Activated CD8-positive, alpha-beta memory T cell treated with anti-CD3 and anti-CD28 coated beads for 1 hour (primary cell): ENCODE results near the gene EFCC1.
A peak's percentile ranks its signal among the peaks of the same experiment; 100 is the strongest.

ENCODE experiments used
- DNase-seq, 2 donors: peaks; one replicate each; pipeline ENCODE4 v3.0.0-alpha.2; 2020; ENCODE audit warnings: low read depth in 1 of 2; ENCODE audit errors: extremely low read depth in 1 of 2

The EFCC1 gene

GRCh38 chr3:128994581-128995546, 6.2 kb upstream of the EFCC1 start:
- no peak for DNase-seq

- no peak for DNase-seq
Measured at GRCh38 chr3:128995737-128996136, 5.4 kb upstream of the EFCC1 start.

GRCh38 chr3:128996200-128996599, 4.9 kb upstream of the EFCC1 start:
- no peak for DNase-seq

DNA sequence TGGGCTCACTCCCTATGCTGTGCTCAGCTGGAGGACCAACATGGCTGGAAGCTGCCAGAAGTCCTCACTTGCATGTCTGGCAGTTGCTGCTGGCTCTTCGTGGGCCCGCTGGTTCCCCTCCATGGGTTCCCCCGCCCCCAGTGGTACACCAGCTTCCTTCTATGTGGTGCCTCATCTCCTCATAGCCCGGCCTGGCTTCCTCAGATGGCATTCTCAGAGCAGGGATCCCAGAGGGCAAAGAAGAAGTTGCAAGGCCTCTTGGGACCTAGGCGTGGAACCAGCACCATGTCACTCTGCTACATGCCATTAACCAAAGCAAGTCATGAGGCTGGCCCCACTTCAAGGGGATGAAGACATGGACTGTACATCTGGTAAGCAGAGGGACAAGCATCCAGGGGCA, 4.4 kb upstream of the EFCC1 start:
- DNase-seq, result no peak

DNA sequence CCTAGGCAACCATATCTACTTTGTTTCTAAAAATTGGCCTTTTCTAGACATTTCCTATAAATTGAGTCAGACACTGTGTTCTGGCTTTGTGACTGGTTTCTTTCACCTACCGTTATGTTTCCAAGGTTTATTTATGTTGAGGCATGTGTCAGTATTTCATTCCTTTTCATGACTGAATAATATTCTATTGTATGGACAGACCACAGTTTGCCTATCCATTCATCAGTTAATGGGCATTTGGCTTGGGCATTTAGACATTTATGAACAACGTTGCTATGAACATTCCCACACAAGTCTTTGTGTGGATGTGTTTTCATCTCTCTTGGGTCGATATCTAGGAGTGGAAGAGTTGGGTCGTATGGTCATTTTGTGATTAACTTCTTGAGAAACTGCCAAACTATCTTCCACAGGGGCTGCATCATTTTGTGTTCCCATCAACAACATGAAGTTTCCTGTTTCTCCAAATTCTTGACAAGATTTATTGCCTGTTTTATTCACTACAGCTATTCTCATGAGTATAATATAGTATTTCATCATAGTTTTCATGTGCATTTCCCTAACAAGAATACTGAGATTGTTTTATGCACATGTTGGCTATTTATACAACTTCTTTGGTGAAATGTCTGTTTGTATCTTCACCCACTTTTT, 3.5 kb upstream of the EFCC1 start:
- no peak for DNase-seq

- DNase-seq, result no peak
Measured at GRCh38 chr3:128998561-128998960, 2.5 kb upstream of the EFCC1 start.

DNA sequence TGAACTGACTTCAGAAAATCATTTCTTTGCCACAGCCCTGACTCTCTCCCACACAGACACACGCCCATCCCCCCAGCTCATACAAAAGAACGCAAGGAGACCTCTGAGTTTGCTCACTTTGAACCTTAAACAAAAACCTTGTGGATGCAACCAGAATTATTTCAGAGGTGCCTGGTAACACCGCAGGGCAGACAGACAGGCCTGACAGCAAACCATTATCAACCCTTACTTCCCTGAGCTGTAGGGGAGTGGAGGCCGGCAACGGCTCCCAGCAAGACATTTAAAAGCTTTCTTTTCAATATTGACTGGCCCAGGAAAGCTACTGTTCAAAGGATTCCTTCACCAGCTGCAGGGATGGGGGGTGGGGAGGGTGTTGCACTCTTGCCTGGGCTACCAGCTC, 2.0 kb upstream of the EFCC1 start:
- no peak for DNase-seq

- no peak for DNase-seq
Measured at GRCh38 chr3:129000742-129001100, 383 bp upstream of the EFCC1 start.

DNA sequence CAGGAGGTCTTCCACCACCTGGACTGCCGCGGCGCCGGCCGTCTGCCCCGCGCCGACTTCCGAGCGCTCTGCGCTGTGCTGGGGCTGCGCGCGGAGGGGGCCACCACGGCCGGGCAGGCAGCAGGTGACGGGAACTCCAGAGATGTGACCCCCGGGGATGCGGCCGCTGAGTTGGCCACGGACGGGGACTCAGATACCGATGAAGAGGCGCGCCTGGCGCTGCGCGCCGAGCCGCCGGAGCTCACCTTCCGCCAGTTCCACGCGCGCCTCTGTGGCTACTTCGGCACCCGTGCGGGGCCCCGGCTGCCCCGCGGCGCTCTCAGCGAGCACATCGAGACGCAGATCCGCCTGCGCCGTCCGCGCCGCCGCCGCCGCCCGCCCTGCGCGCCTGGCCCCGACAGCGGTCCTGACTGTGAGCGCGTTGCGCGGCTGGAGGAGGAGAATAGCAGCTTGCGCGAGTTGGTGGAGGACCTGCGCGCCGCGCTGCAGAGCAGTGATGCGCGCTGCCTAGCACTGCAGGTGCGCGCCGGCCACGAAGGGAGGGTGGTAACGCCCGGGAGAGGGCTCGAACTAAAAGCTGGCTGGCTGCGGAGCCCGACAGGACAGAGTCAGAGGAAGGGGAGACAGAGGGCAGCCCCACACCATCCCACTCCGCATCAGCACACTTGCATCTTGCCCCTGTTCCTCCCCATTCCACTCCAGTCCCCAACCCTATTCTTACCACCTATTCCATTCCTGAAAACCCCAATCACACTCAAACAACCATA, 885 bp downstream of the EFCC1 start:
- DNase-seq, result no peak

DNA sequence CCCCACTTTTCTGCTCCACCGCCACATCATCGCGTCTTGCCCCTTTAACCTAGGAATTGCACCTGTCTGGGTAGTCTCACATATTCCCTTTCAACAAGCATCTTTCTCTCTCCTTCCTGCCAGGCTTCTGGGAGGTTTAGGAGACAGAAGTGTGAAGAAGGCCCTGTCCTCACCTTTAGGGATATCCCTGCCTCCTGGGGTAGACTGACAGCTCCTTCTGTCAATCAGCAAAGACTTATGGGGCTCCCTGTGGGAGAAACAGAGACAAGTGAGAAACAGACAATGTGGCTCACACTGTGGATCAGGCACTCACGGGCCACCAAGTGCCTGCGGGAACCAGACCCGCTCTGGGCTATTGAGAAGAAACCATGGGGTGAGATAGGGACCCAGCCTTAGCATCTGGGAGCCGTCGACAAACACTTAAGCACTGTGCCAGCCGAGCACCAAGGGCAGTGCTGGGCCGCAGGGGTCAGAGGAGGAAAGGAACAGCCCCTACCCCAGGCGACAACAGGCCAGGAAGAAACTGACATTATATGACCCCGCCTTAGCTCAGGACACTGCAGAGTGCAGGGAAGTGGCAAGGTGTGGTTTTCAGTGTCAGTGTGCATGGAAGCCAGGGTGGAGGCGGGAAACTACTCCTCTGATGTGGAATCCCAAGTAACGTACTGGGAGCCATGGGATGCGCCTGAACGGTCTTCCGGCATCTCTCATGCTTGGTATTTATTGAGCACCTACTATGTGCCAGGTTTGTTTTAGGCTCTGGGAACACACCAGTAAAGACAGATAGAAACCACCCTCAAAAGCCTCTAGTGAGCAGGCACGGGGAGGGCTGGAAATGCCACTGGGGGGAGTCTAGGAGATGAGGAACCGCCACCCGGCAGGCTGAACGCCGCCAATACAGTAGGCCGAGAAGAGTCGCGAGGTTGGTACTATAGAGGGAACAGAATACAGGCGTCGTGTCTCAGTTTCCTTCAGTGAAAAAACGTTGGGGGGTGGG, 1.8 kb downstream of the EFCC1 start:
- DNase-seq, result no peak

- peak in 1 of 2 donors; percentile 29 for DNase-seq
Measured at GRCh38 chr3:129003578-129004112, 2.5 kb downstream of the EFCC1 start.

- DNase-seq, result no peak
Measured at GRCh38 chr3:129004639-129005295, 3.7 kb downstream of the EFCC1 start.

DNA sequence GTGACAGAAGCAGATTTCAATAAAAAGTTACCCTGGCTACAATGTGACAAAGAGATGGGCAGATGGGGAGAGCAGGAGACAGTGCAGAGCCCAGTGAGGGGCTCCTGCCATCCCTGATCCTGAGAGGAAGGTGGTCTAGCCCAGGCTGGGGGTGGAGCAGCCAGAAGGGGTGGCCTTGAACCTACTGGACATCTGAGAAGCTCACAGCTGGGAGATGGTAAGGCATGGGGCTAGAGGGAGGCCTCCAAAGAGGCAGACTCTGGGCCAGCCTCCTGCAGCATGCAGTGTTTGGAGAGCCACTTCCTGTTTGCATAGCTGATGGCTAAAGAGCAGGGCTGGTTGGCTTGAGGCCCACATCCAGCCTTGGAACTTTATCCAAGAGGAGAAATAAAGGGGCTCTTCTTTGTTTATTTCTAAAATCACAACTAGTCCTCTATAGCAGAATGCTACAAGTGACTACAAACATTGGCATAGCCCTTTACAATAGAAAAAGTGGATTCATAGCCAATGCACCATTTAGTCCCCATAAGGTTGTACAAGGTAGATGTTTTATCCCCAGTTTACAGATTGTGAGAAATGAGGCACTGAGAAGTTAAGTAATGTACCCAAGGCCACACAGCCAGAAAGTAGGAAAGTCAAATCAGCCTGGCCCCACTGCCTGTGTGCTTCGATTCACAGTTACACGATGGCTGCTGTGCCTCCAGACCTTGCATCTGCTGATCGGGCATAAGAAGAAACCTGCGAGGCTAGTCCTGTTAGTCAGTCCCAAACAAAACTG, 4.6 kb downstream of the EFCC1 start:
- no peak for DNase-seq

- DNase-seq, result no peak
Measured at GRCh38 chr3:129006864-129007263, 5.8 kb downstream of the EFCC1 start.

DNA sequence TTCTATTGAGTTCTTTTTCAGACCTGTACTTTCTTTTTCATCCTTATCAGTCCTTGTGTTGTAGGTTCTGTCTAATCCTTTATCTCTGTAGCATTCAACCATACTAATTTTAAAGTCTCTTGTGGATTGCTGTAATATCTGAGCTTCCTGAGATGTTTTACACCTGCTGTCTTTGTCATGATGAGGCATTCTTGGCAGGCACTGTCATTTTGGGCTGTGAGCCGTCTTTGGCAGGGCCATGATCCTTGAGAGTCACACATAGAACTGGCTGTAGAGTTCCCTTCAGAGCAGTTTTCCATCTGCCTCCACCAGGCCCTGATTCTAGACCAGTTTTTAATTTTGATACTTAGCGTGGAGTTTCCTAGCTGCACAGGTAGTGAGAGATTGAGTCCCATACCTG, 6.7 kb downstream of the EFCC1 start:
- DNase-seq, result no peak

- DNase-seq, result no peak
Measured at GRCh38 chr3:129009266-129009665, 8.2 kb downstream of the EFCC1 start.

DNA sequence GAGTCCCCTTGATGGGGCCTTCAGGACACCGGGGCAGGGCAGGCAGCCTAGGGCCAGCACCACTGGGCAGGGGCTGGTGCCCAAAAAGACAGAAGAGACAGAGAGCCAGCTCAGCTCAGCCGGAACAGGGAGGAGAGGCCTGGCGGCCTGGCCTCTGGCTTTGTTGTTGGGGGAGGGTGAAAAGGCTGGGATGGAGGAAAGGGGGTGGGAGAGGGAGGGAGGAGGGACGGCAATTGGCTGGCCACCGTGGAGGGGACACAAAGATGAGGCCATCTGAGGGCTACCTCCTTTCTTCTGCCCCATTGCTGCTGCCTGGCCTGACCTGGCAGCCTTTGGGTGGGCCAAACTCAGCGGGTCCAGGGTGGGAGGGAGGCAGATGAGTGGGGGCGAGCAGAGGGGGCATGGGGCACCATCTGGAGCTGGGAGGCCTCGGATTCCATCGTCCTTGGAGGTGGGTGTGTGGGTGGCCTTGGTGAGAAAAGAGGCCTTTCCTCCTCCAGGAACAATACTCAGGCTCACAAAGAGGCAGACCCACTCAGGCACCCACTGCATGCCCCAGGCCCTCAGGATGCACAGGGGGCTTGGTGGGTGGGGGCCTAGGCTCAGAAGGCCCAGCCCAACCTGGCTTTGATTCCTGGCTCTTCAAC, 9.3 kb downstream of the EFCC1 start:
- DNase-seq, result no peak

DNA sequence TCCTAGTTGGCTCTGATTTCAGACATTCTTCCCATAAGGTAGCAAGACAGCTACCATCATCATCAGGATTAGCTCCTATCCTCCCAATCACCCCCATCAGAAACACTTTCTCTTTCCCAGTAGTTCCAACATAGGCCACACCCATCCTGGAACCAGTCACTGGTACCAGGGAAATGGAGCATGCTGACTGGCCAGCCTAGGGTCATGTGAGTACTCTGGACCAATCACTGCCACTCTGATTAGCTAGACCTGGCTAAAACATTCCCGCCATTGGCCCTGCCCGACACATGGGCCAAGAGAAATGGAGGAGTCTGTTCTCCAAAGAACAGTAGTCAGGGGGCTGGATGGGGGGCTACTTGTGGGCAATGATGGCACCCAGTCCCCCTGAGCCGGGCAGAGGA, 12.4 kb downstream of the EFCC1 start:
- no peak for DNase-seq
